Ovary (tissue), 3 donors: Measurements from ENCODE around the gene TRIM23.

Experiments
- CTCF ChIP-seq, 3 donors: fragments of 450-650 bp in 2 of 3; fragments of 200-600 bp in 1 of 3; IDR thresholded peaks; one replicate each; pipeline versions ENCODE4 v1.5.1 to v1.8.0; 2016 to 2022; ENCODE audit warnings: antibody characterized with exemption in 3 of 3, mild to moderate bottlenecking in 1 of 3
- EP300 ChIP-seq: sonication (generic); formaldehyde crosslinking; IDR thresholded peaks from one replicate; pipeline ENCODE4 v1.6.1; 2017; ENCODE audit warnings: antibody characterized with exemption
- donor health status: DM: no; HTN: no; CAD: no.

GRCh38 chr5:65651144-65651543, 27.0 kb upstream of the TRIM23 start:
- TF ChIP-seq CTCF (IDR thresholded peaks at IDR 0.05) (no peak), EP300 (no peak)
